HG03060 (cell line): ENCODE measurements around the gene HIC2.
"Not testable (repeated sequence)": the region's sequence is repeated elsewhere in the genome, so short reads cannot be mapped to it uniquely, and the experiment has no call there.

ENCODE experiments used
- ATAC-seq: cut with Tn5 transposase; IDR thresholded peaks from one replicate; pipeline ENCODE4 v1.9.1; 2021; ENCODE audit warnings: low read depth, moderate number of reproducible peaks; ENCODE audit not compliant: unreplicated experiment

The HIC2 gene

GRCh38 chr22:21434378-21435233 lies 17.4 kb downstream of the HIC2 start:
- ATAC-seq: not testable (repeated sequence)

- not testable (repeated sequence) for ATAC-seq
Observed at GRCh38 chr22:21435998-21436810, 19.0 kb downstream of the HIC2 start.

- not testable (repeated sequence) for ATAC-seq
Observed at GRCh38 chr22:21438013-21438412, 20.8 kb downstream of the HIC2 start.

GRCh38 chr22:21440018-21440636 lies 23.0 kb downstream of the HIC2 start:
- not testable (repeated sequence) for ATAC-seq

GRCh38 chr22:21440676-21441075 lies 23.5 kb downstream of the HIC2 start:
- not testable (repeated sequence) for ATAC-seq

GRCh38 chr22:21441170-21441569 lies 24.0 kb downstream of the HIC2 start:
- not testable (repeated sequence) for ATAC-seq

- not testable (repeated sequence) for ATAC-seq
Observed at GRCh38 chr22:21442123-21442522, 25.0 kb downstream of the HIC2 start.

GRCh38 chr22:21442646-21443045 lies 25.5 kb downstream of the HIC2 start:
- not testable (repeated sequence) for ATAC-seq

- ATAC-seq: no peak
Observed at GRCh38 chr22:21443057-21443734, 26.0 kb downstream of the HIC2 start.

GRCh38 chr22:21443735-21444421 lies 26.7 kb downstream of the HIC2 start:
- ATAC-seq: no peak

- ATAC-seq: no peak
Observed at GRCh38 chr22:21444701-21445436, 27.7 kb downstream of the HIC2 start.

- no peak for ATAC-seq
Observed at GRCh38 chr22:21445437-21446127, 28.4 kb downstream of the HIC2 start.

GRCh38 chr22:21446128-21446826 lies 29.1 kb downstream of the HIC2 start:
- no peak for ATAC-seq

GRCh38 chr22:21446827-21447690 lies 29.9 kb downstream of the HIC2 start:
- ATAC-seq: no peak

- no peak for ATAC-seq
Observed at GRCh38 chr22:21447694-21448402, 30.7 kb downstream of the HIC2 start.

- ATAC-seq: no peak
Observed at GRCh38 chr22:21448627-21449416, 31.7 kb downstream of the HIC2 start.
